Measurements from ENCODE around the gene TIAL1.

GRCh38 chr10:119578355-119578754, 18.4 kb downstream of the TIAL1 start:
- TF ChIP-seq CTCF (IDR thresholded peaks at IDR 0.05; ENCODE audit: insufficient read depth, low read length, poor library complexity, severe bottlenecking): no peak
- TF ChIP-seq EZH2phosphoT487 (conservative IDR thresholded peaks at IDR 0.05; ENCODE audit: low read length): no peak
